Measurements from ENCODE around the gene HHIPL1.

GRCh38 chr14:99681832-99682148 lies 36.9 kb downstream of the HHIPL1 start:
- TF ChIP-seq EZH2 (IDR thresholded peaks at IDR 0.05; ENCODE audit: low read depth, low read length, severe bottlenecking) (no peak), SIRT6 (IDR thresholded peaks at IDR 0.05; ENCODE audit: low read length) (no peak)
- TF ChIP-seq, protein P1, sequence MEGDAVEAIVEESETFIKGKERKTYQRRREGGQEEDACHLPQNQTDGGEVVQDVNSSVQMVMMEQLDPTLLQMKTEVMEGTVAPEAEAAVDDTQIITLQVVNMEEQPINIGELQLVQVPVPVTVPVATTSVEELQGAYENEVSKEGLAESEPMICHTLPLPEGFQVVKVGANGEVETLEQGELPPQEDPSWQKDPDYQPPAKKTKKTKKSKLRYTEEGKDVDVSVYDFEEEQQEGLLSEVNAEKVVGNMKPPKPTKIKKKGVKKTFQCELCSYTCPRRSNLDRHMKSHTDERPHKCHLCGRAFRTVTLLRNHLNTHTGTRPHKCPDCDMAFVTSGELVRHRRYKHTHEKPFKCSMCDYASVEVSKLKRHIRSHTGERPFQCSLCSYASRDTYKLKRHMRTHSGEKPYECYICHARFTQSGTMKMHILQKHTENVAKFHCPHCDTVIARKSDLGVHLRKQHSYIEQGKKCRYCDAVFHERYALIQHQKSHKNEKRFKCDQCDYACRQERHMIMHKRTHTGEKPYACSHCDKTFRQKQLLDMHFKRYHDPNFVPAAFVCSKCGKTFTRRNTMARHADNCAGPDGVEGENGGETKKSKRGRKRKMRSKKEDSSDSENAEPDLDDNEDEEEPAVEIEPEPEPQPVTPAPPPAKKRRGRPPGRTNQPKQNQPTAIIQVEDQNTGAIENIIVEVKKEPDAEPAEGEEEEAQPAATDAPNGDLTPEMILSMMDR (IDR thresholded peaks at IDR 0.05; ENCODE audit: control extremely low read depth in 1 of 3, insufficient read depth in 1 of 3, low read depth in 1 of 3, low read length in 3 of 3): no peak
- TF ChIP-seq, protein P2, sequence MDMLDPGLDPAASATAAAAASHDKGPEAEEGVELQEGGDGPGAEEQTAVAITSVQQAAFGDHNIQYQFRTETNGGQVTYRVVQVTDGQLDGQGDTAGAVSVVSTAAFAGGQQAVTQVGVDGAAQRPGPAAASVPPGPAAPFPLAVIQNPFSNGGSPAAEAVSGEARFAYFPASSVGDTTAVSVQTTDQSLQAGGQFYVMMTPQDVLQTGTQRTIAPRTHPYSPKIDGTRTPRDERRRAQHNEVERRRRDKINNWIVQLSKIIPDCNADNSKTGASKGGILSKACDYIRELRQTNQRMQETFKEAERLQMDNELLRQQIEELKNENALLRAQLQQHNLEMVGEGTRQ (IDR thresholded peaks at IDR 0.05; ENCODE audit: low read length): no peak

Measured in H1 (cell line).